NCI-H1417 (cell line): ENCODE data around the gene ZIK1.

Experiments
- DNase-seq, 3 experiments: peaks; one replicate each; lab custom pipeline; 2025; lab: John Stamatoyannopoulos, UW

The ZIK1 gene

GRCh38 chr19:57611113-57611512 is 27.2 kb downstream of the ZIK1 start:
- DNase-seq, result no peak

GRCh38 chr19:57613941-57614743 is 30.2 kb downstream of the ZIK1 start, which contains the start of gene ZNF134:
Gene ZNF134, plus strand, starts transcription at chr19:57614242. Its CDS starts 5,227 bp downstream, at chr19:57619469.
- peak; percentile 81 to 91 (median 90) for DNase-seq

- no peak for DNase-seq
Observed at GRCh38 chr19:57615346-57615745, 31.4 kb downstream of the ZIK1 start.

GRCh38 chr19:57620673-57621348 is 36.9 kb downstream of the ZIK1 start:
- peak in 1 of 3 experiments; percentile 44 for DNase-seq

- DNase-seq, result no peak
Observed at GRCh38 chr19:57623091-57623490, 39.1 kb downstream of the ZIK1 start.

GRCh38 chr19:57632987-57633831 is 49.3 kb downstream of the ZIK1 start, which contains the start of gene ZNF211:
Gene ZNF211, plus strand, starts transcription at chr19:57633168. Its CDS starts 179 bp downstream, at chr19:57633347.
- DNase-seq, result peak; percentile 77 to 96 (median 86)

GRCh38 chr19:57633832-57634131 is 49.8 kb downstream of the ZIK1 start:
- no peak for DNase-seq

- DNase-seq, result no peak
Observed at GRCh38 chr19:57637379-57637778, 53.4 kb downstream of the ZIK1 start.

- no peak for DNase-seq
Observed at GRCh38 chr19:57641715-57642234, 57.8 kb downstream of the ZIK1 start.

- peak in 2 of 3 experiments; percentile 2 to 21 for DNase-seq
Observed at GRCh38 chr19:57642396-57643046, 58.6 kb downstream of the ZIK1 start.
